KOPT-K1 (cell line): ENCODE measurements around the gene LONP2.
A peak's percentile ranks its signal among the peaks of the same experiment; 100 is the strongest.

Experiments used
- H3K27ac ChIP-seq: fragments of 200-600 bp; sonication (generic); 2 replicates; pipeline ENCODE4 v1.5.1; 2016; ENCODE audit warnings: antibody characterized with exemption, mild to moderate bottlenecking, low read depth, low read length; ENCODE audit not compliant: poor library complexity, severe bottlenecking
- H3K36me3 ChIP-seq: fragments of 200-600 bp; sonication (generic); 2 replicates; pipeline ENCODE4 v1.5.1; 2017; ENCODE audit warnings: antibody characterized with exemption, mild to moderate bottlenecking, low read length, moderate library complexity; ENCODE audit not compliant: insufficient read depth
- H3K9me3 ChIP-seq: fragments of 200-600 bp; sonication (generic); 2 replicates; pipeline ENCODE4 v1.5.1; 2017; ENCODE audit warnings: antibody characterized with exemption, low read length, mild to moderate bottlenecking; ENCODE audit not compliant: insufficient read depth, poor library complexity, severe bottlenecking

The LONP2 gene, protein sequence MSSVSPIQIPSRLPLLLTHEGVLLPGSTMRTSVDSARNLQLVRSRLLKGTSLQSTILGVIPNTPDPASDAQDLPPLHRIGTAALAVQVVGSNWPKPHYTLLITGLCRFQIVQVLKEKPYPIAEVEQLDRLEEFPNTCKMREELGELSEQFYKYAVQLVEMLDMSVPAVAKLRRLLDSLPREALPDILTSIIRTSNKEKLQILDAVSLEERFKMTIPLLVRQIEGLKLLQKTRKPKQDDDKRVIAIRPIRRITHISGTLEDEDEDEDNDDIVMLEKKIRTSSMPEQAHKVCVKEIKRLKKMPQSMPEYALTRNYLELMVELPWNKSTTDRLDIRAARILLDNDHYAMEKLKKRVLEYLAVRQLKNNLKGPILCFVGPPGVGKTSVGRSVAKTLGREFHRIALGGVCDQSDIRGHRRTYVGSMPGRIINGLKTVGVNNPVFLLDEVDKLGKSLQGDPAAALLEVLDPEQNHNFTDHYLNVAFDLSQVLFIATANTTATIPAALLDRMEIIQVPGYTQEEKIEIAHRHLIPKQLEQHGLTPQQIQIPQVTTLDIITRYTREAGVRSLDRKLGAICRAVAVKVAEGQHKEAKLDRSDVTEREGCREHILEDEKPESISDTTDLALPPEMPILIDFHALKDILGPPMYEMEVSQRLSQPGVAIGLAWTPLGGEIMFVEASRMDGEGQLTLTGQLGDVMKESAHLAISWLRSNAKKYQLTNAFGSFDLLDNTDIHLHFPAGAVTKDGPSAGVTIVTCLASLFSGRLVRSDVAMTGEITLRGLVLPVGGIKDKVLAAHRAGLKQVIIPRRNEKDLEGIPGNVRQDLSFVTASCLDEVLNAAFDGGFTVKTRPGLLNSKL

DNA sequence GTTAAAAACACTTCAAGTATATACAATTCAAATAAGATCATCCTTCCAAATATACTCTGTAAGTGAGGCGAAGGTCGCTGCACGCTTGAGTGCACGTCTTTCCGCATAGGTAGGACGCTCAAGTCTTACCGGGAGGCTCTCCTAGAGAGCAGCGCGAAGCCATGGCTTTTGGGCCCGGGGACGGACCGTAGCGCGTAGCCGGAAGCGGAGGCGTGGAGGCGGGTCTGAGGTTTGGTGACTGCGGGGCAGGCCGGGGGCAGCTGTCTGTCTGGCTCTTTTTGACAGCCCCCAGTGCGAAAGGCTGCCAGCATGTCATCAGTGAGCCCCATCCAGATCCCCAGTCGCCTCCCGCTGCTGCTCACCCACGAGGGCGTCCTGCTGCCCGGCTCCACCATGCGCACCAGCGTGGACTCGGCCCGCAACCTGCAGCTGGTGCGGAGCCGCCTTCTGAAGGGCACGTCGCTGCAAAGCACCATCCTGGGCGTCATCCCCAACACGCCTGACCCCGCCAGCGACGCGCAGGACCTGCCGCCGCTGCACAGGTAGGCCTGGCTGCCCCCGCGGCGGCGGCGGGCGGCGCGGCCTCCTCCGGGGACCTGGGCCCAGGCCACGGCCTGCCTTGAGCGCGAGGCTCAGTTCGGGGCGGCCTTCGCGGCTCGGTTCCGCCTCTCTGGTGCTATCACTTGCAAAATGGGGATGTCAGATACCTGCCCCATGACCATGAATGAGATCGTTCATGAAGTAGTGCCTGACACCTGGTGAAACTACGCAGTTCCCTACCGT lies at the start of gene LONP2:
Gene LONP2 (plus strand): TSS at position 221 of the 783 bp plus-strand sequence. CDS start 89 bp downstream, at position 310.
- Histone ChIP-seq H3K27ac (peak within 1 kb of the TSS; percentile 74), H3K9me3 (peaks cover 4% of the 10 kb centered on the region), H3K36me3 (no peaks in the 10 kb centered on the region)

DNA sequence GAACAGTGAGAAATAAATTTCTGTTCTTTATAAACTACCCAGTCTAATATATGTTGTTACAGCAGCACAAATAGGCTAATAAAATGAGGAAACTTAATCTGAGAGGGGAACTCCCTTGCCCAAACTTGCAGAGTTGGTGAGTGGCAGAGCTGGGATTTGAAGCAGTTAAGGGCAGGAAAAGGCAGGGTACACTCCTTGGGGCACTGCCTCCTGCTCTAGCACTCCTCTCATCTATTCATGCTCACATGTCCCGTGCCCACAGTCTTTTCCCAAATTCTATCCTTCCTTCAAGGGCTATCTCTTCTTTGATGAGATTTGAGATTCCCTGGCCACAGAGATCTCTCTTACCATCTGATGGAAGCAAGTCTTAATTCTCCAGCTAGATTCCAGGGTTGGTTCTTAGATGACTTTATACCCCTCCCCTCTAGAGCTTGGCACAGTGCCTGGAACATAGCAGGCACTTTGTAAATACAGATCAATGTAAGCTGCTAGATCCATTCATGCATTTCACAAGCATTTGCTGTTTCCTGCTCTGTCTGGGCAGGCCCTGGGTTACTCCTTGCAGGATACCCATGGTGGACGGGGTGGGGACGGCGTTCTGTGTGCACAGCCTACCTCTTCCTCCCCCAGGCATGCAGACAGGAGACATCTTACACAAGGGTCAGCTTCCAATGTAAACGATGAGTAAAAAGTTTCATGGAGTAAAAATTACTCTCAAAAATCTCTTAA lies 49.1 kb upstream of the LONP2 start:
- no peaks in the 10 kb centered on the region for H3K36me3 ChIP-seq
- H3K9me3 ChIP-seq, result no peaks in the 10 kb centered on the region
- no peak overlapping the region for H3K27ac ChIP-seq

DNA sequence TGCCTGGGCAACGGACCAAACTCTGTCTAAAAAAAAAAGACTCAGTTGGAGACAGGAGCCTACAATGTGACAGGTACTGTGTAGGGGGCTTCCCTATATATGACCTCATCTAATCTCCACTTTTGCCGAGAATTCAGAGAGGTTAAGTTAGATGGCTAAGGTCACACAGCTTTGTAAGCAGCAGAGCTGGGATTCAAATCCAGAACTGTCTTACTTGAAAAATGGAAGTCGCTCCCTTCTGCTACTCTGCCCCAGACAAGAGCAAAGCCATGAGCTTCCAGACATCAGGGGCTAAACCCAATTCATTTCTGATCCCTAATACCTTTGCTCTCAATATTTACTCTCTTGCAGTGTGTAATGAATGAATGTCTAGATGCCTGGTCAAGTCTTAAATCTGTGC lies 46.8 kb upstream of the LONP2 start:
- H3K27ac ChIP-seq, result no peak overlapping the region

DNA sequence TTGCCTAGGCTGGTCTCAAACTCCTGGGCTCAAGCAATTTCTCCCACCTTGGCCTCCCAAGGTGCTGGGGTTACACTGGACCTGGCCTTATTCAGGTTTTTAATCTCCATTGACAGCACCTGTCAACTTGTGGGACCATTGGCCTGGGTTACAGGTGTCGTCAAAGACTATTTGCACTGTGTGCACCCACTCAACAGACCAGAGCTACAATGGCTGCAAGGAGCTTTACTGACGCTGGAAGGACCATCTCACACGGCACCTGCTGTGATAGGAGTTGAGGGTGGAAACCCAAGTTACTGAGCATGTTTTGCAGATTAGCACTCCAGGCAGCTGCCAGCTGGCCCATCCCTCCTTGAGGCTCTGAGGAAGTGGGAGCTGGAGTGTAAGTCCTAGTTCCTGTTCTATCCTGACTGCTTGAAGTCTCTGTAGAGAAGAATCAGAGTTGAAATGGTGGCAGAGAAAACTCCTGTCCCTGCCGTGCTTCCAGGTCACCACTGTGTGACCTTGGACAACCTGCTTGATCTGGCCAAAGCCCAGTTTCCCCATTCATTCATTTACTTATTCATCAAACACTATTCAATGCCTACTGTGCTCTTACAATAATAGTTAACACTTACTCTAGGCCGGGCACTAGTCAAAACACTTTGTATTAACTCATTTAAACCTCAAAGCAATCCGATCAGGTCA lies 42.4 kb upstream of the LONP2 start:
- Histone ChIP-seq H3K9me3 (no peaks in the 10 kb centered on the region), H3K36me3 (no peaks in the 10 kb centered on the region), H3K27ac (no peak overlapping the region)

More for the DNA sequence above, 46.8 kb upstream of the LONP2 start:
- Histone ChIP-seq H3K36me3 (no peaks in the 10 kb centered on the region), H3K9me3 (no peaks in the 10 kb centered on the region)

DNA sequence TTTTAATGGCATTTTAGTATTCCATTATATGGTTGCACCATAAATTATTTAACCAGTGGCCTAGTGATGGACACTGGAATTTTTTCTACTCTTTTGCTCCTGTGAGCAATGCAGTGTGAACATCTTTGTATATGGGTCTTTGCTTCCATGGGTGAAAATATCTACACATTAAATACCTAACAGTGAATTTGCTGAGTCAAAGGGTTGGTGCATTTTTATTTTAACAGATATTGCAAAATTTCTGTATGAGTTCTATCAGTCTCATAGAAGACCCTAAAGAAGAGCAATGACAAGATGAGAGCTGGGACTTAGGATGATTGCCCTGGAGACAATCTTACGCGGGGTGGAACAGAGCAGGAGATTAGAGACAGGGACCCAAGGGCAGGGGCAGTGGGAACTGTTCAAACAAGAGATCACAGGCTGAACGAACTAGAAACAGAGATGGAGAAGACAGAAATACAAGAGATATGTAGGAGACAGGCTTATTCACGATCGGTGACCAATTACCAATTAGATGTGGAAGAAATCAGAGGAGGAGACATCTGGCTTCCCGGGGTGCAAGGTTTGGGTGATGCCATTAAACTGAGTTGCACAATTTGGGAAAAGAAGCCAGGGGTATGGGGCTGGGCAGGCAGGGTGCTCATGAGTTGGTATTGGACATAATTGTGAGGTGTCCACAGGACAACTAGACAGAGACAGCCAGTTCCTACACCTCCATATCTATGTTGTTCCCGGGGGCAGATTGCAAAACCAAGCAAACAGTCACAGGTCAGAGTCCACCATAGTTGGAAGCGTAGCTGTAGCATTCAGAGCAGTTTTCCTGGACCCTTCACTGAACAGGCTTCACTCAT lies 39.9 kb upstream of the LONP2 start:
- no peaks in the 10 kb centered on the region for H3K36me3 ChIP-seq
- no peak overlapping the region for H3K27ac ChIP-seq
- H3K9me3 ChIP-seq, result no peaks in the 10 kb centered on the region

DNA sequence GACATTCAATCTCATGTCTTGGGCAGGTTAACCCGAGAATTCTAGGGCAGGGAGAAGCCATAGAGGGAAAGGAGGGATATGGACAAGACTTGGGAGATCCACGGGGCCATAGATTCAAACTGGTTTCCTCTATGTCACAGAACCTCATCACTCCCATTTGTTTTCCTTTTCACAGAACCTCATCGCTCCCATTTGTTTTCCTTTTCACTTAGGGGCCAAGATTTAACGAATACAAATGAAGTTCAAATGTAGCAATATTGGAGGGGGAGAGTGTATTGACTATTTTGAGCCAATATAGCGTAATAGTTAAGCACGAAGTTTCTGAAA lies 39.3 kb upstream of the LONP2 start:
- H3K9me3 ChIP-seq, result no peaks in the 10 kb centered on the region
- no peaks in the 10 kb centered on the region for H3K36me3 ChIP-seq
- H3K27ac ChIP-seq, result no peak overlapping the region

DNA sequence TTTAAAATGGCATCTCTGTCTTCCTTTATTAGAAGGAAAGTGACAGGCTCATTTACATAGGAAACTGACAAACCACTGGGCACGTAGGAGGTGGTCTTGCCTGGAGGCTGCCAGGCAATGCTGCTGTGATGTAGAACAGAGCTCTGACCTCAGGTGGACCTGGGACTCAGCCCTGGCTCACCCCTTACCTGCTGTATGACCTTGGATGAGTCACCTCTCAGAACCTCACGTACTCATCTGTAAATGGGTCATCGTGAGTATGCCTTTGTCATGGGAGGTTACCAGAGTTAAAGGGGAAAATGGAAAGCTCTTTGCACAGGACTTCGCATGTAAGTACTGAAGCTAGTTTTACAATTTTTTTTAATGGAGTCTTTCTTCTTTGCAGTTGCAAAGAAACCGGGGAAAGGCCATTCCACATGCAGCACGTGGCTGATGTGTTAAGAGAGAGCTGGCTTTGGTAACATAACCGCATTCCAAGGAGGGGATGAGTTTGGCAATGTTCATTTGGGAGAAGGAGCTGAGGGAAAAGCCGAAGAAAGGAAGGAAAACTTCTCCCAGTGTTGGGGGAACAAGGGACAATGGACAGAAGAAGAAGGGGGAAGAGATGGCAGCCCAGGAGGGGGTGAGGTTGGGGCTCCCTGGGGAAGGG lies 37.4 kb upstream of the LONP2 start:
- Histone ChIP-seq H3K27ac (no peak overlapping the region), H3K36me3 (no peaks in the 10 kb centered on the region), H3K9me3 (no peaks in the 10 kb centered on the region)

DNA sequence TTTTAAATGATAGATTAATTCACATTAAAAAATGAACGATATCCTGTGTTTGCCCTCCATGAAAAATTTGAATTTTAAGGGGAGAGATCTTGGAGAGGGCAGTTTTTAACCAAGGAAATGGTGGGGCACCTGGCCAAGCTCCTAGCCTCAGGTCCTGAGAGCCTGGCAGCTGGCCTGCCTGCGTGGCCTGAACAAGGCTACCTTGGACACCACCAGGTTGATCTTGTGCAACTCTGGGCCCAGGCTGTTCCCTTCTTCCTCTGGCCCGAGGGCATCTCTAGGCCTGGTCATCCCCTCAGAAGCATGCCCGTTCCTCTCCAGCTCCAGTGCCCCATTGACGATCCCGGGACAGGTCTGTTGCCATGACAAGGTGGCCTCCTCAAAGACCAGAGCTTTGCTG lies 33.4 kb upstream of the LONP2 start:
- no peaks in the 10 kb centered on the region for H3K9me3 ChIP-seq
- H3K27ac ChIP-seq, result no peak overlapping the region
- H3K36me3 ChIP-seq, result no peaks in the 10 kb centered on the region

DNA sequence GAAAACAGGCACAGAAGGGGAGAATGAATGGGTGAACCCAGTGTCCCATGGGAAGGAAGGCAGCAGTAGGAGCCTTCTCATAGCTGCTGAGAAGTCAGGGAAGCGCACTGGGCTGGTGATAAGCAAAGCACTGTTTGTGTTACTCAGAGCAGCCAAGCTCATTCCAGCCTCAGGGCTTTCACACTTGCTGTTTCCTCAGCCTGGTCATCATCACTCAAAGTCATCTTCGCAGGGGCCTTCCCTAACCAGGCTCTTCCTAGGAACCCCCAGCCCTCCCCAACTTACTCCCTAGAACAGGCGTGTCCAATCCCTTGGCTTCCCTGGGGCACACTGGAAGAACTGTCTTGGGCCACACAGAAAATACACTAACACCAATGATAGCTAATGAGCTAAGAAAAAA lies 32.1 kb upstream of the LONP2 start:
- Histone ChIP-seq H3K36me3 (no peaks in the 10 kb centered on the region), H3K9me3 (no peaks in the 10 kb centered on the region), H3K27ac (no peak overlapping the region)

DNA sequence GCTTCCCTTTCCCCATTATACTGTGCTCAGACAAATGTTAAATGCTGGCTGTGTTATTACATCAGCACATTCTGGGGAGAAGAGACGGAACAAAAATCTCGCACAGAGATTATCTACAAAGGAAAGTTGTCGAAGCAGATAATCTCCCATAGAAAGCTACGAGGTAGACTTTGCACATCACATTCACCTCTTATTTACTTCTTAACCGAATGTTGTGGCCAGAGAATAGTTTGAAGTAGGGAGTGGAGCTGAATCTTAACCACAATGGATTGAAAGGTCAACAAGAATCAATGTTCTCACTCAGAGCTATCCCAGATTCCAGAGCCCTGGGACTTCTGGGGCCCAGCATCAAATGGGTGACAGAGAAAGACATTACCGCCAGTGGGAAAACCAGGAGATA lies 28.4 kb upstream of the LONP2 start:
- H3K9me3 ChIP-seq, result no peaks in the 10 kb centered on the region
- no peak overlapping the region for H3K27ac ChIP-seq

DNA sequence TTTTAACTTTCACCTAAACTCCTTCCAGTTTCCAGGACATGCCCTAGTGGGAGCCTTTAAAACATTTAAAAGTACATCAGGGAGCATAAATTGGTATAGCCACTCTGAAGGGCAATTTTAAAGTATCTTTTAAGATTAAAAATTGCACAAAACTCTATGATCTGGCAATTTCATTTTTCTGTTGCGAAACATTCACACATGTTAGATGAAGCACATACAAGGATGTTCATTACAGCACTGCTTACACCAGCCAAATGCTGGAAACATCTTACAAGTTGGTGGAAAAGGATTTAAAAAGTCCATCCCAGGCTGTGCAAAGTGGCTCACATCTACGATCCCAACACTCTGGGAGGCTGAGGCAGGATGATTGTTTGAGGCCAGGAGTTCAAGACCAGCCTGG lies 26.4 kb upstream of the LONP2 start:
- H3K36me3 ChIP-seq, result no peaks in the 10 kb centered on the region
- H3K9me3 ChIP-seq, result no peaks in the 10 kb centered on the region
- no peak overlapping the region for H3K27ac ChIP-seq

More for the DNA sequence above, 28.4 kb upstream of the LONP2 start:
- no peaks in the 10 kb centered on the region for H3K36me3 ChIP-seq

DNA sequence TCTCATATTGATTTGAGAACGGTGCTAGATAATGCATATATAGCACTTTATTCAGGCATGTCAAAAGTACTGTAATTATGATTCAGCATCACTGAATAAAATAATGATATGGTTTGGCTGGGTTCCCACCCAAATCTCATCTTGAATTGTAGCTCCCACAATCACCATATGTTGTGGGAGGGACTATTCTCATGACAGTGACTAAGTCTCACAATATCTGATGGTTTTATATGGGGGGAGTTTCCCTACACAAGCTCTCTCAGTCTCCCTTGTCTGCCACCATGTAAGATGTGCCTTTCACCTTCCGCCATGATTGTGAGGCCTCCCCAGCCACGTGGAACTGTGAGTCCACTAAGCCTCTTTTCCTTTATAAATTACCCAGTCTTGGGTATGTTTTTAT lies 25.6 kb upstream of the LONP2 start:
- no peak overlapping the region for H3K27ac ChIP-seq
- no peaks in the 10 kb centered on the region for H3K9me3 ChIP-seq
- no peaks in the 10 kb centered on the region for H3K36me3 ChIP-seq

DNA sequence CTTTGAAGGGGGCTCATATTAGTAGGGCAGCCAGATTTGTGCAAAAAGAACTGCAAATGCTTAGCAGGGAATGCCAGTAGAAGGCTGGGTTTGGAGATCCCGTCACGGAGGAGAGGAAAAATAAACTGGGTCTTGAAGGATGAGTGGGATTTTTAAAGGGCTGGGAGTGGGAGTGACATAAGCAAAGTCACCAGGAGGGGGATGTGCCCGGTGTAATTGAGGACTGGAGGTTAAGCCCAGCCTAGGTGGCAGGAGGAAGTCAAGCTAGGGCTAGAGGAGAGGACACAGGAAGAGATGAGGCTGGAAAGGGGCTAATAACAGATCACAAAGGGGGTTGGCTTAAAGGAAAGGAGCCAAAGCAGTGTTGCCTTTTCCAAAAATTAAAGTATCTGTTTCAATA lies 23.2 kb upstream of the LONP2 start:
- Histone ChIP-seq H3K27ac (no peak overlapping the region), H3K36me3 (no peaks in the 10 kb centered on the region), H3K9me3 (no peaks in the 10 kb centered on the region)
